K562 (cell line): ENCODE data around the gene CREG1. TPM values are rescaled to one million over a fixed set of nuclear protein-coding genes. Genes with fewer than 3 reads are reported as not detected.

Experiments used
- CUX1 ChIP-seq: fragments of 200-800 bp; sonication (Bioruptor generic); IDR thresholded peaks from 2 replicates; pipeline ENCODE4 v1.6.1; 2016; ENCODE audit warnings: missing genetic modification characterization, missing compliant biosample characterization
- EP400 ChIP-seq: fragments of 450-650 bp; IDR thresholded peaks from 2 replicates; pipeline ENCODE4 v1.6.1; 2017; ENCODE audit warnings: antibody characterized with exemption, mild to moderate bottlenecking, moderate library complexity
- GABPA ChIP-seq: fragments of 200-800 bp; sonication (Bioruptor generic); conservative IDR thresholded peaks from 2 replicates; pipeline ENCODE4 v1.6.1; 2016; ENCODE audit warnings: low read depth, missing genetic modification characterization, missing compliant biosample characterization
- KLF6 ChIP-seq: fragments of 250-450 bp; sonication (Bioruptor Pico); IDR thresholded peaks from 2 replicates; pipeline ENCODE4 v1.4.0; 2020; ENCODE audit warnings: mild to moderate bottlenecking, moderate library complexity, borderline replicate concordance
- MAZ ChIP-seq, 2 experiments: fragments of 450-650 bp in 1 of 2; sonication (generic) in 1 of 2; formaldehyde crosslinking; IDR thresholded peaks in 1 of 2; conservative IDR thresholded peaks in 1 of 2; 2 replicates each; pipeline versions ENCODE4 v1.4.0 to v1.5.0; 2020; ENCODE audit warnings: mild to moderate bottlenecking in 1 of 2, missing genetic modification reagents in 1 of 2
- NEUROD1 ChIP-seq: fragments of 150-350 bp; IDR thresholded peaks from 2 replicates; pipeline ENCODE4 v1.6.1; 2014; ENCODE audit warnings: borderline replicate concordance, low read length, low read depth; ENCODE audit not compliant: partially characterized antibody
- RHOXF2B ChIP-seq: fragments of 250-450 bp; sonication (Bioruptor Pico); conservative IDR thresholded peaks from 2 replicates; pipeline ENCODE4 v1.5.1; 2021
- RNF2 ChIP-seq: sonication (generic); IDR thresholded peaks from 2 replicates; pipeline ENCODE4 v1.6.1; 2016
- XRCC3 ChIP-seq: fragments of 450-650 bp; IDR thresholded peaks from 2 replicates; pipeline ENCODE4 v1.6.1; 2017; ENCODE audit warnings: mild to moderate bottlenecking, moderate library complexity
- ZBTB9 ChIP-seq: fragments of 450-650 bp; formaldehyde crosslinking; IDR thresholded peaks from 2 replicates; pipeline ENCODE4 v1.4.0; 2020; ENCODE audit warnings: mild to moderate bottlenecking, moderate library complexity
- ZKSCAN8 ChIP-seq: fragments of 200-800 bp; sonication (Bioruptor generic); IDR thresholded peaks from 2 replicates; pipeline ENCODE4 v1.6.1; 2016; ENCODE audit warnings: missing genetic modification characterization, missing compliant biosample characterization
- polyA plus RNA-seq, 8 experiments: library from polyadenylated mRNA; depleted of rRNA in 4 of 8; stranded (reverse) in 5 of 8; unstranded in 3 of 8; fragments of >200 nt; fragmentation: Nextera tagmentation in 2 of 8; fragmentation: Illumina TruSeq in 1 of 8; extraction: Ambion mirVana in 2 of 8; extraction: Trizol in 1 of 8; gene quantifications; 2 replicates each; pipeline versions ENCODE4 v1.2.1 to v1.2.3, GENCODE V29; 2011 to 2014; ENCODE audit warnings: inconsistent platforms in 1 of 8, missing spikeins in 1 of 8
- total RNA-seq, 7 experiments: library from RNA; depleted of rRNA in 6 of 7; stranded (reverse); fragments of >200 nt in 6 of 7; fragmentation: Illumina TruSeq in 2 of 7; extraction: Trizol in 2 of 7; gene quantifications; 2 replicates each; pipeline versions ENCODE4 v1.2.1 to v1.2.3, GENCODE V29; 2011 to 2021; ENCODE audit warnings: low replicate concordance in 1 of 7
- TF ChIP-seq, protein P1 (sequence below): fragments of 450-650 bp; IDR thresholded peaks from 2 replicates; pipeline ENCODE4 v1.6.1; 2016; ENCODE audit warnings: missing biosample characterization, missing genetic modification characterization
- TF ChIP-seq, protein P2 (sequence below): fragments of 250-450 bp; sonication (Bioruptor Pico); IDR thresholded peaks from 2 replicates; pipeline ENCODE4 v1.5.1; 2021; ENCODE audit warnings: mild to moderate bottlenecking
- TF ChIP-seq, protein P3 (sequence below): fragments of 200-400 bp; formaldehyde crosslinking; IDR thresholded peaks from 2 replicates; pipeline ENCODE4 v1.6.1; 2017; ENCODE audit warnings: mild to moderate bottlenecking, low read depth, low read length, moderate library complexity

CREG1 gene
- total and polyA plus RNA-seq, 9 of the 15 experiments (the other 6 are each of a cell fraction or from before 2014, with no cell fraction given), result 45.7 to 272 (median 161) TPM

DNA sequence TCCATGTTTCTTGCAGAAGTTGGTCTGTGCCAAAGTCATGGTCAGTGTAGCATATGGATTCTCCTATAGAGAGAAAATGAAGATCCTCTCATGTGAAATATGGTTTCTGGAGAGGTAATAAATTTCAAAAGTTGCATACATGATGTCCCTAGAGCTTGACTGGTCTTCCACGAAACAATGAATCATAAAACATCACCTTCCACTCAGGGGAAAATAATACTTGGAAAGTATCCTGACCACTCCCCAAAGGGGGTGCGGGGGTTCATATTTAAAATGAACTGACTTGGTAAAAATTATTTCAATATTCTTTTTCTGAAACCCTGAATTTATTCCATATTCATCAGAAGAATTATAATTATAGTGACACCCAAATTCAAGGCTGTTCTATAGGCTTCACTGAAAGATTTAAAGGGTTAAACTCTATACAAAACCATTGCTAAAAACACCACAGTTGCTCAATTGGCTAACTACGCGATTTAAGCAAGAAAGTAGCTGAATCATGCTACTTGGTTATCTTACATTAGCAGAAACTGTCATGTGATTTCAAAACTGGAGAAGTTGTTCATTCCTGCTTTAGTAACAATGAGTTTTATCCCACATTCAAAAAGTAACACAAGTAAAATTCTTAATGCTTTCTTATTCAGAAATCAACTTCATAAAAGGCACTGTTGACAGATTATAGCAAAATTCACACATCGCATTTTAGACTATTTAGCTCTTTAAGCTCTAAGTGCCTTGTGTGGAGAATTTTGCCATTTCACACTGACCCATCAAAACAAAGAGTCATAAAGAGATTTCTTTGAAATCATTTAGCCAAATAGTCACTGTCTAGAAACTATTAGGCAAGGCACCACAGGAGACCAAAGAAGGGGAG, 5.3 kb downstream of the CREG1 start (continued):
- TF ChIP-seq, protein P1, sequence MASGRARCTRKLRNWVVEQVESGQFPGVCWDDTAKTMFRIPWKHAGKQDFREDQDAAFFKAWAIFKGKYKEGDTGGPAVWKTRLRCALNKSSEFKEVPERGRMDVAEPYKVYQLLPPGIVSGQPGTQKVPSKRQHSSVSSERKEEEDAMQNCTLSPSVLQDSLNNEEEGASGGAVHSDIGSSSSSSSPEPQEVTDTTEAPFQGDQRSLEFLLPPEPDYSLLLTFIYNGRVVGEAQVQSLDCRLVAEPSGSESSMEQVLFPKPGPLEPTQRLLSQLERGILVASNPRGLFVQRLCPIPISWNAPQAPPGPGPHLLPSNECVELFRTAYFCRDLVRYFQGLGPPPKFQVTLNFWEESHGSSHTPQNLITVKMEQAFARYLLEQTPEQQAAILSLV, result peak; percentile 79
- TF ChIP-seq NEUROD1 (peak; percentile 45), CUX1 (CRISPR knock-in tag) (peak; percentile 91), XRCC3 (no peak), ZKSCAN8 (peak; percentile 80), KLF6 (peak; percentile 63; the same call in 1 of the 2 replicates), GABPA (tag) (peak; percentile 28; the same call in 1 of the 2 replicates), RNF2 (0 out of 2 replicates have a peak, but pooled peaks have one; percentile 41), ZBTB9 (CRISPR knock-in tag) (no peak; the same call in 1 of the 2 replicates), RHOXF2B (CRISPR knock-in tag) (0 out of 2 replicates have a peak, but pooled peaks have one; percentile 61), MAZ (CRISPR knock-in tag; conservative IDR thresholded peaks at IDR 0.05 in 1 of 2, IDR thresholded peaks at IDR 0.05 in 1 of 2) (peak in 1 of 2 experiments; percentile 28; a peak in 1 of 4 replicates), EP400 (peak; percentile 75)
- TF ChIP-seq, protein P2, sequence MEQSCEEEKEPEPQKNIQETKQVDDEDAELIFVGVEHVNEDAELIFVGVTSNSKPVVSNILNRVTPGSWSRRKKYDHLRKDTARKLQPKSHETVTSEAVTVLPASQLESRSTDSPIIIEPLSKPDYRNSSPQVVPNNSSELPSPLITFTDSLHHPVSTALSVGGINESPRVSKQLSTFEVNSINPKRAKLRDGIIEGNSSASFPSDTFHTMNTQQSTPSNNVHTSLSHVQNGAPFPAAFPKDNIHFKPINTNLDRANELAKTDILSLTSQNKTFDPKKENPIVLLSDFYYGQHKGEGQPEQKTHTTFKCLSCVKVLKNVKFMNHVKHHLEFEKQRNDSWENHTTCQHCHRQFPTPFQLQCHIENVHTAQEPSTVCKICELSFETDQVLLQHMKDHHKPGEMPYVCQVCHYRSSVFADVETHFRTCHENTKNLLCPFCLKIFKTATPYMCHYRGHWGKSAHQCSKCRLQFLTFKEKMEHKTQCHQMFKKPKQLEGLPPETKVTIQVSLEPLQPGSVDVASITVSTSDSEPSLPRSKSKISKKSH (CRISPR knock-in tag), result no peak
- TF ChIP-seq, protein P3, sequence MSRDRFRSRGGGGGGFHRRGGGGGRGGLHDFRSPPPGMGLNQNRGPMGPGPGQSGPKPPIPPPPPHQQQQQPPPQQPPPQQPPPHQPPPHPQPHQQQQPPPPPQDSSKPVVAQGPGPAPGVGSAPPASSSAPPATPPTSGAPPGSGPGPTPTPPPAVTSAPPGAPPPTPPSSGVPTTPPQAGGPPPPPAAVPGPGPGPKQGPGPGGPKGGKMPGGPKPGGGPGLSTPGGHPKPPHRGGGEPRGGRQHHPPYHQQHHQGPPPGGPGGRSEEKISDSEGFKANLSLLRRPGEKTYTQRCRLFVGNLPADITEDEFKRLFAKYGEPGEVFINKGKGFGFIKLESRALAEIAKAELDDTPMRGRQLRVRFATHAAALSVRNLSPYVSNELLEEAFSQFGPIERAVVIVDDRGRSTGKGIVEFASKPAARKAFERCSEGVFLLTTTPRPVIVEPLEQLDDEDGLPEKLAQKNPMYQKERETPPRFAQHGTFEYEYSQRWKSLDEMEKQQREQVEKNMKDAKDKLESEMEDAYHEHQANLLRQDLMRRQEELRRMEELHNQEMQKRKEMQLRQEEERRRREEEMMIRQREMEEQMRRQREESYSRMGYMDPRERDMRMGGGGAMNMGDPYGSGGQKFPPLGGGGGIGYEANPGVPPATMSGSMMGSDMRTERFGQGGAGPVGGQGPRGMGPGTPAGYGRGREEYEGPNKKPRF, result no peak
